ENCODE data around the gene CCDC148.

CCDC148 gene

GRCh38 chr2:158293722-158294121, 162.8 kb downstream of the CCDC148 start:
- TF ChIP-seq POLR2A (IDR thresholded peaks at IDR 0.05; ENCODE audit: low read depth, low read length), result no peak
- FAIRE-seq, result no peak
- no peak for DNase-seq (ENCODE audit: insufficient read length, low spot score)

- no peak for DNase-seq (ENCODE audit: insufficient read length, low spot score)
- FAIRE-seq, result no peak
- no peak for TF ChIP-seq POLR2A (IDR thresholded peaks at IDR 0.05; ENCODE audit: low read depth, low read length)
These were observed 164.9 kb downstream of the CCDC148 start for GRCh38 chr2:158291544-158292180.

GRCh38 chr2:158290225-158290624, 166.3 kb downstream of the CCDC148 start:
- DNase-seq (ENCODE audit: insufficient read length, low spot score) (no peak), FAIRE-seq (no peak)
- TF ChIP-seq POLR2A (IDR thresholded peaks at IDR 0.05; ENCODE audit: low read depth, low read length), result no peak

- FAIRE-seq, result no peak
- no peak for DNase-seq (ENCODE audit: insufficient read length, low spot score)
- TF ChIP-seq POLR2A (IDR thresholded peaks at IDR 0.05; ENCODE audit: low read depth, low read length), result no peak
These were observed 179.7 kb downstream of the CCDC148 start for GRCh38 chr2:158276619-158277471.

- no peak for TF ChIP-seq POLR2A (IDR thresholded peaks at IDR 0.05; ENCODE audit: low read depth, low read length)
- DNase-seq (ENCODE audit: insufficient read length, low spot score), result no peak
- no peak for FAIRE-seq
These were observed 182.8 kb downstream of the CCDC148 start for GRCh38 chr2:158273791-158274190.

- no peak for DNase-seq (ENCODE audit: insufficient read length, low spot score)
- TF ChIP-seq POLR2A (IDR thresholded peaks at IDR 0.05; ENCODE audit: low read depth, low read length), result no peak
- FAIRE-seq, result no peak
These were observed 186.0 kb downstream of the CCDC148 start for GRCh38 chr2:158270536-158270935.

- TF ChIP-seq POLR2A (IDR thresholded peaks at IDR 0.05; ENCODE audit: low read depth, low read length), result no peak
- DNase-seq (ENCODE audit: insufficient read length, low spot score), result no peak
- no peak for FAIRE-seq
These were observed 187.4 kb downstream of the CCDC148 start for GRCh38 chr2:158269143-158269542.

GRCh38 chr2:158266111-158266510, 190.4 kb downstream of the CCDC148 start:
- FAIRE-seq (no peak), DNase-seq (ENCODE audit: insufficient read length, low spot score) (no peak)
- no peak for TF ChIP-seq POLR2A (IDR thresholded peaks at IDR 0.05; ENCODE audit: low read depth, low read length)

- no peak for DNase-seq (ENCODE audit: insufficient read length, low spot score)
- TF ChIP-seq POLR2A (IDR thresholded peaks at IDR 0.05; ENCODE audit: low read depth, low read length), result no peak
- no peak for FAIRE-seq
These were observed 201.3 kb downstream of the CCDC148 start for GRCh38 chr2:158255257-158255656.

GRCh38 chr2:158253170-158253569, 203.4 kb downstream of the CCDC148 start:
- DNase-seq (ENCODE audit: insufficient read length, low spot score), result no peak
- TF ChIP-seq POLR2A (IDR thresholded peaks at IDR 0.05; ENCODE audit: low read depth, low read length), result no peak
- FAIRE-seq, result no peak

GRCh38 chr2:158251356-158251755, 205.2 kb downstream of the CCDC148 start:
- no peak for FAIRE-seq
- TF ChIP-seq POLR2A (IDR thresholded peaks at IDR 0.05; ENCODE audit: low read depth, low read length), result no peak
- DNase-seq (ENCODE audit: insufficient read length, low spot score), result no peak

GRCh38 chr2:158243392-158243791, 213.2 kb downstream of the CCDC148 start:
- no peak for TF ChIP-seq POLR2A (IDR thresholded peaks at IDR 0.05; ENCODE audit: low read depth, low read length)
- FAIRE-seq (no peak), DNase-seq (ENCODE audit: insufficient read length, low spot score) (no peak)

- no peak for FAIRE-seq
- no peak for DNase-seq (ENCODE audit: insufficient read length, low spot score)
- no peak for TF ChIP-seq POLR2A (IDR thresholded peaks at IDR 0.05; ENCODE audit: low read depth, low read length)
These were observed 214.3 kb downstream of the CCDC148 start for GRCh38 chr2:158242280-158242679.

GRCh38 chr2:158240975-158241374, 215.6 kb downstream of the CCDC148 start:
- DNase-seq (ENCODE audit: insufficient read length, low spot score) (no peak), FAIRE-seq (no peak)
- no peak for TF ChIP-seq POLR2A (IDR thresholded peaks at IDR 0.05; ENCODE audit: low read depth, low read length)

GRCh38 chr2:158239271-158239670, 217.3 kb downstream of the CCDC148 start:
- TF ChIP-seq POLR2A (IDR thresholded peaks at IDR 0.05; ENCODE audit: low read depth, low read length), result no peak
- FAIRE-seq (no peak), DNase-seq (ENCODE audit: insufficient read length, low spot score) (no peak)

All from H54 (cell line).